H1 (cell line): Measurements from ENCODE around the gene CD37. TPM values are rescaled to one million over a fixed set of nuclear protein-coding genes. Genes with fewer than 3 reads are reported as not detected.

ENCODE experiments used
- BACH1 ChIP-seq: IDR thresholded peaks from 2 replicates; pipeline ENCODE4 v1.6.1; 2012; ENCODE audit warnings: low read length, improper control_type of control experiment
- EZH2 ChIP-seq: fragments of 200-600 bp; sonication (generic); IDR thresholded peaks from 2 replicates; pipeline ENCODE4 v1.7.1; 2012; ENCODE audit warnings: low read depth, mild to moderate bottlenecking, moderate library complexity, low read length, inconsistent platforms; ENCODE audit not compliant: severe bottlenecking
- KDM4A ChIP-seq: IDR thresholded peaks from one replicate; pipeline ENCODE4 v1.7.1; 2012; ENCODE audit warnings: low read depth, mild to moderate bottlenecking, moderate library complexity, low read length, inconsistent platforms; ENCODE audit not compliant: severe bottlenecking
- polyA plus RNA-seq, 7 experiments: library from polyadenylated mRNA; depleted of rRNA in 3 of 7; stranded (reverse) in 5 of 7; unstranded in 2 of 7; fragments of >200 nt in 5 of 7; fragments of 200-250 nt in 2 of 7; gene quantifications; 1 replicate in 5 of 7; 2 replicates in 1 of 7; 4 replicates in 1 of 7; pipeline versions ENCODE4 v1.2.1 to v1.2.3, GENCODE V29; 2011 to 2013; ENCODE audit warnings: missing spikeins in 2 of 7, mixed read lengths in 2 of 7
- total RNA-seq: library from RNA; stranded (reverse); fragmentation: NEBNext Ultra II Directional; extraction: Animal tissue kit (Norgen Biotek cat#: 25700); gene quantifications from 2 replicates; pipeline ENCODE4 v1.2.1, GENCODE V29; 2021

Gene CD37
- total and polyA plus RNA-seq, 2 of the 8 experiments (the other 6 are each of a cell fraction or from before 2014, with no cell fraction given), result not detected

- TF ChIP-seq EZH2, result no peak
- TF ChIP-seq BACH1, result no peak
- TF ChIP-seq KDM4A, result peak; percentile 20
- TF ChIP-seq, all 59 proteins: peak for 4
These were observed 5.1 kb downstream of the CD37 start (continued) for GRCh38 chr19:49340069-49340864.
